Measurements from ENCODE around the gene RNPEPL1.

Gene RNPEPL1

GRCh38 chr2:240564561-240565332 is 3.5 kb upstream of the RNPEPL1 start:
- no peak for DNase-seq (ENCODE audit: low read depth in 2 of 2)

GRCh38 chr2:240565333-240566202 is 2.7 kb upstream of the RNPEPL1 start:
- DNase-seq (ENCODE audit: low read depth in 2 of 2) = peak; percentile 73 to 79

GRCh38 chr2:240566203-240567136 is 1.8 kb upstream of the RNPEPL1 start:
- peak; percentile 86 to 94 for DNase-seq (ENCODE audit: low read depth in 2 of 2)

- no peak for DNase-seq (ENCODE audit: low read depth in 2 of 2)
These were observed 980 bp upstream of the RNPEPL1 start for GRCh38 chr2:240567137-240567871.

GRCh38 chr2:240568678-240569522 is 616 bp downstream of the RNPEPL1 start:
- DNase-seq (ENCODE audit: low read depth in 2 of 2) = peak in 1 of 2 donors; percentile 49

- DNase-seq (ENCODE audit: low read depth in 2 of 2) = no peak
These were observed 1.3 kb downstream of the RNPEPL1 start for GRCh38 chr2:240569523-240569997.

GRCh38 chr2:240569998-240570530 is 1.8 kb downstream of the RNPEPL1 start:
- DNase-seq (ENCODE audit: low read depth in 2 of 2) = no peak

GRCh38 chr2:240570531-240571313 is 2.4 kb downstream of the RNPEPL1 start:
- DNase-seq (ENCODE audit: low read depth in 2 of 2) = no peak

- DNase-seq (ENCODE audit: low read depth in 2 of 2) = no peak
These were observed 3.2 kb downstream of the RNPEPL1 start for GRCh38 chr2:240571314-240571973.

- DNase-seq (ENCODE audit: low read depth in 2 of 2) = no peak
These were observed 4.1 kb downstream of the RNPEPL1 start for GRCh38 chr2:240572141-240573031.

- DNase-seq (ENCODE audit: low read depth in 2 of 2) = no peak
These were observed 4.8 kb downstream of the RNPEPL1 start for GRCh38 chr2:240573071-240573515.

GRCh38 chr2:240573516-240574385 is 5.5 kb downstream of the RNPEPL1 start:
- DNase-seq (ENCODE audit: low read depth in 2 of 2) = no peak

GRCh38 chr2:240574386-240575100 is 6.3 kb downstream of the RNPEPL1 start:
- no peak for DNase-seq (ENCODE audit: low read depth in 2 of 2)

GRCh38 chr2:240575101-240575965 is 7.0 kb downstream of the RNPEPL1 start:
- no peak for DNase-seq (ENCODE audit: low read depth in 2 of 2)

- DNase-seq (ENCODE audit: low read depth in 2 of 2) = no peak
These were observed 7.8 kb downstream of the RNPEPL1 start for GRCh38 chr2:240576036-240576435.
